GM12875 (cell line): Measurements from ENCODE around the gene CTCFL.
"Not testable (repeated sequence)": the region's sequence is repeated elsewhere in the genome, so short reads cannot be mapped to it uniquely, and the experiment has no call there.

Experiments used
- H3K4me3 ChIP-seq: one replicate; pipeline ENCODE4 v1.5.1; 2011; ENCODE audit warnings: low read depth, low read length, control low read depth
- TF ChIP-seq, protein P1 (sequence below): IDR thresholded peaks from 2 replicates; pipeline ENCODE4 v1.5.1; 2011; ENCODE audit warnings: low read depth, mild to moderate bottlenecking, control low read depth, inconsistent platforms, low read length, moderate library complexity, borderline replicate concordance; ENCODE audit not compliant: insufficient read depth

Gene CTCFL

DNA sequence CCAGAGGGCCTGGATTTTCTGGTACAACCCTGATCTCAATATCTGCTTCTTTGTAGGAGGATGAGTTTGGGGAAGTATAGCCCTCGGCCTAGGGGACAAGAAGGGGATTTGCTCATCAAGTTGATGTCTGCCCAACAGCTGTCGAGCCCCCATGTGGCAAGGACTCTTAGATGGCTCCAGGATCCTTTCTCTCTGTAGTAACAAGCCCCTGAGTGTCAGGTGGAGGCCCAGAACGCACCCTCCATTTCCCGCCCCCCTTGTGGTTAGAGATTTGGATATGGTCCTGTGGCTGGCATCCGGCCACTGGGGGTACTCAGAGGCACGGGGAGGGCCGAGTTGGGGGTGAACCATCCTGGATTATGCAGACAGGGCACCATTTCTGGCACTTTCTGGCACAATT lies 50.1 kb downstream of the CTCFL start:
- TF ChIP-seq, protein P1, sequence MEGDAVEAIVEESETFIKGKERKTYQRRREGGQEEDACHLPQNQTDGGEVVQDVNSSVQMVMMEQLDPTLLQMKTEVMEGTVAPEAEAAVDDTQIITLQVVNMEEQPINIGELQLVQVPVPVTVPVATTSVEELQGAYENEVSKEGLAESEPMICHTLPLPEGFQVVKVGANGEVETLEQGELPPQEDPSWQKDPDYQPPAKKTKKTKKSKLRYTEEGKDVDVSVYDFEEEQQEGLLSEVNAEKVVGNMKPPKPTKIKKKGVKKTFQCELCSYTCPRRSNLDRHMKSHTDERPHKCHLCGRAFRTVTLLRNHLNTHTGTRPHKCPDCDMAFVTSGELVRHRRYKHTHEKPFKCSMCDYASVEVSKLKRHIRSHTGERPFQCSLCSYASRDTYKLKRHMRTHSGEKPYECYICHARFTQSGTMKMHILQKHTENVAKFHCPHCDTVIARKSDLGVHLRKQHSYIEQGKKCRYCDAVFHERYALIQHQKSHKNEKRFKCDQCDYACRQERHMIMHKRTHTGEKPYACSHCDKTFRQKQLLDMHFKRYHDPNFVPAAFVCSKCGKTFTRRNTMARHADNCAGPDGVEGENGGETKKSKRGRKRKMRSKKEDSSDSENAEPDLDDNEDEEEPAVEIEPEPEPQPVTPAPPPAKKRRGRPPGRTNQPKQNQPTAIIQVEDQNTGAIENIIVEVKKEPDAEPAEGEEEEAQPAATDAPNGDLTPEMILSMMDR = no peak

DNA sequence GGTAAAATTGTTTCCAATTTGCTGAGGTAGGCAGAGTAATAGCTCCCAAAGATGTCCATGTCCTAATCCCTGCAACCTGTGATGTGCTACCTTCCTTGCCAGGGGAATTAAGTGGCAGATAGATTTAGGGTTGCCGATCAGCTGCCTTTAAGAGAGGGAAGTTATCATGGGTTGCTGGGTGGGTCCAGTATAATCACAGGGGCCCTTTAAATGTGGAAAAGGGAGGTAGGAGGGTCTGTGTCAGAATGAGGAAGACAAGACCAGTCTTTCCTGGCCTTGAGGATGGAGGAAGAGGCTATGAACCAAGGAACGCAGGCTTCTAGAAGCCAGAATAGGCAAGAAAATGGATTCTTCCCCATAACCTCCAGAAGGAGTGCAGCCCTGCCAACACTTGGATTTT lies 50.7 kb downstream of the CTCFL start:
- TF ChIP-seq, protein P1 = no peak
- no peak overlapping the region for H3K4me3 ChIP-seq

More for the DNA sequence above, 50.1 kb downstream of the CTCFL start:
- H3K4me3 ChIP-seq = no peak overlapping the region

DNA sequence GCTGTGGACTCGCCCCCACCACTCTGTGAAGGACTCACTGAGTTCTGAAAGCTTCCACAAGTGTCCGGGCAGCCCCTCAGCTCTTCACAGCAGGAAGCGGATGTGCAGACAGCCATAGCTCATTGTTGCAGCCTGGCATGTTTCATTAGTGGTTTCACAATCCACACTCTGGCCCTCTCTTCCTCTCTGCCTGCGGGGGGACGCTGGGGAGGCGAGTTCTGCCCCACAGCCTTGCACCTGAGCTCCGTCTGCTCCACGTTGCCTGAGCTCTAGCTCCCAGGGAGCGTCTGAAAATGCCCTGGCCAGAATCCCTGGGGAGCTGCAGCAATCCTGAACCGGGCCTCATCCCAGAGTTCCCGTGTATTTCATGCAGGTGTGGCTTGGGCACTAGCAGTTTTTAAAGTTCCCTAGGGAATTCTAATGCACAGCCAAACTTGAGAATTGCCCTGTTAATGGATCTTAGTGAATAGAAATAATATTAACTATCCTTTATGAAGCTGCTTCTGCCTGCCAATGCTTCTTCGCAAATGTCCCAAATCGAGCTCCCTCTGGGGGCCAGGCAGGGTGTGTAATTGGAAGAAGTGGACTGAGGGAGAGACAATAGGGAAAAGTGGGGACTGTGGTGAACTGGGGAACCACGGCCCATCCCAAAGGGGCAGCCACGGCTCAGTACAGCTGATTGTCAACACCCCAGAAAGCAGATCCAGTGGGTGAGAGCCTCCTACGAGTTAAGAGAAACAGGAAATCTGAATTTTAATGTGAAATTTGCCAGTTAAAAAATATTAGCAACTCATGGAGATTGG lies 51.5 kb downstream of the CTCFL start:
- TF ChIP-seq, protein P1 = 0 out of 2 replicates have a peak, but pooled peaks have one; percentile 17
- H3K4me3 ChIP-seq = no peak overlapping the region

DNA sequence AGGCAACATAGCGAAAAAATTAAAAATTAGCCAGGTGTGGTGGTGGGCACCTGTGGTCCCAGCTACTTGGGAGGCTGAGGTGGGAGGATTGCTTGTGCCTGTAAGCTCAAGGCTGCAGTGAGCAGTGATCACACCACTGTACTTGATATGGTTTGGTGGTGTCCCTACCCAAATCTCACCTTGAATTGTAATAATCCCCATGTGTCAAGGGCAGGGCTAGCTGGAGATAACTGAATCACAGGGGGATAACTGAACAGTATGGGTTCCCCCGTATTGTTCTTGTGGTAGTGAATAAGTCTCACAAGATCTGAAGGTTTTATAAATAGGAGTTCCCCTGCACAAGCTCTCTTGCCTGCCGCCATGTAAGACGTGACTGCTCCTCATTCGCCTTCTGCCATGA lies 52.5 kb downstream of the CTCFL start:
- not testable (repeated sequence) for H3K4me3 ChIP-seq

DNA sequence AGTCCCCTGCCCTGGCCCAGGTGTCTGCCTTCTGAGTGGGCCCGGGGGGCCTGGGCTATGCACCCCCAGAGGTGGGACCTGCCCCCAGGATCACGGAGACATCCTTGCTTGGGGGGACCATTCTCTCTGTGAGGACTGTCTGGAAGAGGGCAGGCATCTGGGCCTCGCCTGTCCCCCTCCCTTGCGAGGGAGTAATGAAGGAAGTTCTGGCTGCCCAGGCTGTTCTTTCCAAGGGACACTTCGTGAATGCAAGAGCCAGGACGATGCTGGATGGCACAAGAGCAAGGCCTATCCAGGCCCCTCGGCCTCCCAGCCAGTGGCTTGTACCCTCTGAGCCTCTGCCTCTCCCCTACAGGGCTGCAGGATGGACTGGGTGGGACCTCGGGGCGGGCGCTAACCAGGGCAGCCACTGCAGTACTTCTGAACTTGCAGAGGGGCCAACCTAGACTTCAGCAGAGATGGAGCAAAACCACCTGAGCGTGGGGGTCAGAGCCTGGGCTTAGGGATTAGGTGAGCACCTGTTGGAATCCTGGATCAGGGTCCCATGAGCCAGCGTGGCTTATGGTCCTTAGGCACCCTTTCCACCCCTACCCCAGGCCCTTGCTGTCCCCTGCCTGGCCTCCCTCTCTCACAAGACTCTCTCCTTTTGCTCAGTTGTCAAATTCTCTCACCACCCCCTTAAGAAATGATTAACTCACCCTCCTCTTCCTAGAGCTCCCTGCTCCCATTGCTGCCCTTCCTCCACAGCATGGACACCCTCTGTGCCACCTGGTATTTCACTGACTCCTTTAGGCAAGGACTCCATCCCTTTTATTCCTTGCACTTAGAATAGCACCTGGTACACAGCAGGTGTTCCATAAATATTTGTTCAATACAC lies 53.2 kb downstream of the CTCFL start:
- TF ChIP-seq, protein P1 = no peak

DNA sequence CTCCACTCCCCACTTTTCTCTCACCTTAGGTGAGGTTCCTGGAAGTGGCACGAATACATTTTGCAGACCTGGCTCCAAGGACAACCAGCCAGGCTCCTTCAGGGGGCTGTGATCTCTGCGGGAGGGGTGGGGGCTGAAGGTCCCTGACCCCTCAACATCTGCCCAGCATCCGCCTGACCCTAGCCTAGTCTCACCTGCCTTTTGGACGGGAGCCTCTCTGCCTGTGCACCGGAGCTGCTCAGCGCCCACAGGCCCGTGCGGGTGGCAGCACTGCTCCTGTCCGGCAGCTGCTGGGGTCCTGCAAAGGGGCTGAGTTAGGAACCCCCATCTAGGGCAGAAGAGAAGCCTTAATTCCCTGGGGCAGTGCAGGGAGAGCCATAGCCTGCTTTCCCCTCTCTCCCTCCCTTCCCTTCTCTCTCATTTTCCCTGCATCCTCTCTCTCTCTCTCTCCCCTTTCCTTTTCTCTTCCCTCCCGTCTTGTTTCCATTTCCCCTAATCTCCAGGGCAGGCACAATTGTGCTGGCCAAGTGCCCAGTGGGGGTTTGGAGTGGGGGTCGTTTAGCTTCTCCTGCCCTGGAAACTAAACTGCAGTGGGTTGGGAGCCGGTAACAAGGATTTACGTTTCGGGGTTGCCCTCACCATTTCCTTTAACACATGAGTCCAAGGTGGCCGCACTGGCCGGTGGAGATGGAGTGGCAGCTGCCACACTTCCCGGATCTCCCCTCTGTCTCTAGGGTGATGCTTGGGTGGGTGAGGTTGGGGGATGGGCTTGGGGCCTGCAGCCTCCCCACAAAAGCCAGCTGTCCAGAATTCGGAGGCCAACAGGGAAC lies 54.1 kb downstream of the CTCFL start:
- TF ChIP-seq, protein P1 = no peak
- no peak overlapping the region for H3K4me3 ChIP-seq

More for the DNA sequence above, 53.2 kb downstream of the CTCFL start:
- H3K4me3 ChIP-seq = no peak overlapping the region

DNA sequence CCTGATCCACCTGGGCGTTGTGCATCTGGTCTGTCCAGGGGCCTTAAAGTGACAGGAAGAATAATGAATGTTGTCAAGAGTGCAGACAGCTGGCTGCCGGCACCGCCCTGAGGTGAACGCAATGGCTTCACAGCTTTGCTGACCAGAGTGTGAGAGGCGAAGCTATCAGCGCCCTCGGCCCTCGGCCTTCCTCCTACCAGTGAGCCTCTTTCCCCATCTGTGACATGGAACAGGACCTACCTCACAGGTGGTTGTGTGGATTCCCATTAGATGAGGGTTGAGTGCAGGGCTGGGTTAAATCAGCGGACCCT lies 54.8 kb downstream of the CTCFL start:
- H3K4me3 ChIP-seq = no peak overlapping the region
- TF ChIP-seq, protein P1 = no peak
